ENCODE data around the gene PIM3. TPM values are rescaled to one million over a fixed set of nuclear protein-coding genes. Genes with fewer than 3 reads are reported as not detected.

Gene PIM3
- total RNA-seq, 1 experiment from 2014 or later = 67.0 TPM

GRCh38 chr22:49957826-49958365 is 2.7 kb upstream of the PIM3 start:
- Histone ChIP-seq H3K27ac (no peak overlapping the region), H3K36me3 (ENCODE audit: low read depth) (peaks cover 10% of the 10 kb centered on the region), H2AFZ (no peak overlapping the region), H3K4me3 (no peak overlapping the region), H3K79me2 (ENCODE audit: low read depth) (peaks cover 25% of the 10 kb centered on the region), H3K9me3 (ENCODE audit: insufficient read depth, low read depth) (no peaks in the 10 kb centered on the region), H3K4me2 (no peak overlapping the region), H3K27me3 (ENCODE audit: insufficient read depth, low read depth) (no peaks in the 10 kb centered on the region), H4K20me1 (ENCODE audit: insufficient read depth) (peaks cover 11% of the 10 kb centered on the region), H3F3A (ENCODE audit: insufficient read depth, low read depth) (peaks cover 24% of the 10 kb centered on the region), H3K9me2 (ENCODE audit: insufficient read depth) (no peaks in the 10 kb centered on the region), H3K4me1 (replicated peaks; ENCODE audit: insufficient read depth) (peaks cover 22% of the 10 kb centered on the region)
- intact Hi-C loops (cut with micrococcal nuclease; ENCODE audit: unreplicated experiment) = no loop called here
- ChIA-PET POLR2A (ENCODE audit: unreplicated experiment) (interaction anchor here (0.5 to 0.6 kb wide), 2 partner anchors 39 to 283 kb away, joined by 3 to 4 read pairs; partner anchors contain the start of gene CRELD2), CTCF (no interaction called here)
- DNase-seq = no peak
- BruUV-seq (replicated peaks) = no TSS peak
- TF ChIP-seq EZH2 (IDR thresholded peaks at IDR 0.05; ENCODE audit: low read depth) = no peak
- TF ChIP-seq CTCF (conservative IDR thresholded peaks at IDR 0.05) = no peak

- Histone ChIP-seq H3K4me2 (no peak overlapping the region), H3K9me3 (ENCODE audit: insufficient read depth, low read depth) (no peaks in the 10 kb centered on the region), H3K36me3 (ENCODE audit: low read depth) (peaks cover 16% of the 10 kb centered on the region), H4K20me1 (ENCODE audit: insufficient read depth) (peaks cover 16% of the 10 kb centered on the region), H3K4me3 (no peak overlapping the region), H3K27me3 (ENCODE audit: insufficient read depth, low read depth) (no peaks in the 10 kb centered on the region), H2AFZ (no peak overlapping the region), H3F3A (ENCODE audit: insufficient read depth, low read depth) (peaks cover 29% of the 10 kb centered on the region), H3K9me2 (ENCODE audit: insufficient read depth) (no peaks in the 10 kb centered on the region), H3K79me2 (ENCODE audit: low read depth) (peaks cover 31% of the 10 kb centered on the region), H3K27ac (no peak overlapping the region), H3K4me1 (replicated peaks; ENCODE audit: insufficient read depth) (peaks cover 26% of the 10 kb centered on the region)
- CTCF ChIA-PET = no interaction called here
- BruUV-seq (replicated peaks) = no TSS peak
- no peak for DNase-seq
- POLR2A ChIA-PET (ENCODE audit: unreplicated experiment) = interaction anchor here (0.5 kb wide), 1 partner anchor 283 kb away, joined by 3 read pairs; no protein-coding TSS in a partner anchor
- TF ChIP-seq CTCF (conservative IDR thresholded peaks at IDR 0.05) (no peak), EZH2 (IDR thresholded peaks at IDR 0.05; ENCODE audit: low read depth) (no peak)
- intact Hi-C loops (cut with micrococcal nuclease; ENCODE audit: unreplicated experiment) = no loop called here
Measured at GRCh38 chr22:49958366-49958921, 2.1 kb upstream of the PIM3 start.

- CTCF ChIA-PET = interaction anchor here (0.9 to 1.2 kb wide), 2 partner anchors 28 to 71 kb away, joined by 3 to 4 read pairs; no protein-coding TSS in a partner anchor
Measured at GRCh38 chr22:49958931-49959781, 1.4 kb upstream of the PIM3 start.

More at GRCh38 chr22:49958931-49959781, 1.4 kb upstream of the PIM3 start:
- Histone ChIP-seq H3K4me1 (replicated peaks; ENCODE audit: insufficient read depth) (peaks cover 34% of the 10 kb centered on the region), H3K4me3 (peak overlapping the region; percentile 97; the same call in 1 of the 2 replicates), H3F3A (ENCODE audit: insufficient read depth, low read depth) (peaks cover 36% of the 10 kb centered on the region), H3K36me3 (ENCODE audit: low read depth) (peaks cover 23% of the 10 kb centered on the region), H3K27ac (peak overlapping the region; percentile 66), H2AFZ (peak overlapping the region; percentile 71; the same call in 1 of the 2 replicates), H3K27me3 (ENCODE audit: insufficient read depth, low read depth) (no peaks in the 10 kb centered on the region), H3K9me3 (ENCODE audit: insufficient read depth, low read depth) (no peaks in the 10 kb centered on the region), H4K20me1 (ENCODE audit: insufficient read depth) (peaks cover 23% of the 10 kb centered on the region), H3K79me2 (ENCODE audit: low read depth) (peaks cover 38% of the 10 kb centered on the region), H3K4me2 (peak overlapping the region; percentile 75), H3K9me2 (ENCODE audit: insufficient read depth) (no peaks in the 10 kb centered on the region)
- TF ChIP-seq CTCF (conservative IDR thresholded peaks at IDR 0.05) (no peak), EZH2 (IDR thresholded peaks at IDR 0.05; ENCODE audit: low read depth) (no peak)
- POLR2A ChIA-PET (ENCODE audit: unreplicated experiment) = interaction anchor here (0.7 kb wide), 1 partner anchor 292 kb away, joined by 4 read pairs; no protein-coding TSS in a partner anchor
- intact Hi-C loops (cut with micrococcal nuclease; ENCODE audit: unreplicated experiment) = no loop called here
- DNase-seq = no peak
- no TSS peak for BruUV-seq (replicated peaks)

All from PC-9 (cell line).